ENCODE data around the gene ERFL.
"Not testable (repeated sequence)": the region's sequence is repeated elsewhere in the genome, so short reads cannot be mapped to it uniquely, and the experiment has no call there.

Gene ERFL

GRCh38 chr19:41926763-41927496 lies 1.3 kb downstream of the ERFL start:
- DNase-seq, result no peak

GRCh38 chr19:41926028-41926762 lies 2.1 kb downstream of the ERFL start:
- no peak for DNase-seq

- no peak for DNase-seq
These were observed 2.8 kb downstream of the ERFL start for GRCh38 chr19:41925208-41926003.

- no peak for DNase-seq
These were observed 3.8 kb downstream of the ERFL start for GRCh38 chr19:41924151-41925145.

- no peak for DNase-seq
These were observed 5.0 kb downstream of the ERFL start for GRCh38 chr19:41923045-41923788.

- DNase-seq, result no peak
These were observed 5.7 kb downstream of the ERFL start for GRCh38 chr19:41922585-41922984.

- no peak for DNase-seq
These were observed 6.4 kb downstream of the ERFL start for GRCh38 chr19:41921577-41922576.

- no peak for DNase-seq
These were observed 7.2 kb downstream of the ERFL start for GRCh38 chr19:41920882-41921576.

GRCh38 chr19:41919948-41920712 lies 8.1 kb downstream of the ERFL start:
- no peak for DNase-seq

- no peak for DNase-seq
These were observed 9.5 kb downstream of the ERFL start for GRCh38 chr19:41918653-41919244.

GRCh38 chr19:41918095-41918494 lies 10.2 kb downstream of the ERFL start:
- DNase-seq, result no peak

- no peak for DNase-seq
These were observed 10.6 kb downstream of the ERFL start for GRCh38 chr19:41917676-41918075.

- DNase-seq, result no peak
These were observed 12.4 kb downstream of the ERFL start for GRCh38 chr19:41915776-41916414.

GRCh38 chr19:41915021-41915775 lies 13.1 kb downstream of the ERFL start:
- DNase-seq, result no peak

- not testable (repeated sequence) for DNase-seq
These were observed 13.8 kb downstream of the ERFL start for GRCh38 chr19:41914424-41914834.

- DNase-seq, result no peak
These were observed 14.5 kb downstream of the ERFL start for GRCh38 chr19:41913538-41914423.

Measured in stimulated activated CD4-positive, alpha-beta T cell treated with anti-CD3 and anti-CD28 coated beads, Interleukin-15, amount 100 ng/mL, for 24 hours (primary cell).